Common myeloid progenitor, CD34-positive (primary cell): ENCODE results near the gene SPTSSB.

Source experiments
- CTCF ChIA-PET: fragments of 350-600 bp; sonication (Branson Sonifier 250); formaldehyde crosslinking; loops from one replicate; lab custom pipeline; 2021; ENCODE audit warnings: antibody characterized with exemption; lab: Charles Lee
- POLR2A ChIA-PET: fragments of 350-600 bp; sonication (Branson Sonifier 250); formaldehyde crosslinking; loops from one replicate; lab custom pipeline; 2021; ENCODE audit warnings: antibody characterized with exemption; lab: Charles Lee
- DNase-seq, 3 donors: peaks; one replicate each; pipeline versions ENCODE4 v3.0.0 to v3.0.0-alpha.2; 2013
- H3K27ac ChIP-seq, 2 experiments: 1 replicate in 1 of 2; 2 replicates in 1 of 2; pipeline ENCODE4 v1.7.0; 2013; ENCODE audit warnings: inconsistent platforms in 2 of 2, low read length in 2 of 2, mild to moderate bottlenecking in 2 of 2, low read depth in 1 of 2, moderate library complexity in 1 of 2; ENCODE audit not compliant: severe bottlenecking in 2 of 2, insufficient read depth in 1 of 2, poor library complexity in 1 of 2
- H3K27me3 ChIP-seq, 5 experiments: replicated peaks in 2 of 5; 1 replicate in 3 of 5; 2 replicates in 2 of 5; pipeline versions ENCODE4 v1.6.1 to v1.7.0; 2013; ENCODE audit warnings: low read length in 4 of 5, mild to moderate bottlenecking in 2 of 5, moderate library complexity in 2 of 5, inconsistent platforms in 1 of 5; ENCODE audit not compliant: insufficient read depth in 5 of 5, control insufficient read depth in 4 of 5
- H3K36me3 ChIP-seq, 4 experiments: 1 replicate in 2 of 4; 2 replicates in 2 of 4; pipeline versions ENCODE4 v1.6.1 to v1.7.0; 2013; ENCODE audit warnings: low read length in 3 of 4, control low read depth in 1 of 4, mild to moderate bottlenecking in 1 of 4; ENCODE audit not compliant: control insufficient read depth in 4 of 4, insufficient read depth in 4 of 4
- H3K4me1 ChIP-seq, 4 experiments: 1 replicate in 3 of 4; 2 replicates in 1 of 4; pipeline versions ENCODE4 v1.6.1 to v1.7.1; 2013; ENCODE audit warnings: low read length in 3 of 4, mild to moderate bottlenecking in 3 of 4, control low read depth in 1 of 4, inconsistent platforms in 1 of 4, moderate library complexity in 1 of 4; ENCODE audit not compliant: control insufficient read depth in 4 of 4, insufficient read depth in 4 of 4; ENCODE audit errors: control extremely low read depth in 1 of 4
- H3K4me3 ChIP-seq, 7 experiments: 1 replicate in 4 of 7; 2 replicates in 3 of 7; pipeline versions ENCODE4 v1.5.1 to v1.7.0; 2013; ENCODE audit warnings: mild to moderate bottlenecking in 7 of 7, low read length in 6 of 7, moderate library complexity in 6 of 7, inconsistent platforms in 2 of 7, low read depth in 2 of 7, control low read depth in 1 of 7; ENCODE audit not compliant: insufficient read depth in 4 of 7, control insufficient read depth in 1 of 7; ENCODE audit errors: extremely low read depth in 1 of 7
- H3K9me3 ChIP-seq, 5 experiments: 1 replicate in 4 of 5; 2 replicates in 1 of 5; pipeline versions ENCODE4 v1.6.1 to v1.7.1; 2013; ENCODE audit warnings: low read length in 4 of 5, mild to moderate bottlenecking in 2 of 5, inconsistent platforms in 1 of 5, low read depth in 1 of 5, moderate library complexity in 1 of 5; ENCODE audit not compliant: control insufficient read depth in 4 of 5, insufficient read depth in 2 of 5; ENCODE audit errors: control extremely low read depth in 1 of 5
- WGBS: methylation state at CpG from one replicate; pipeline ENCODE4 v1.1.5; 2013; ENCODE audit not compliant: insufficient coverage; 5-methylcytosine and 5-hydroxymethylcytosine counted together

SPTSSB gene

DNA sequence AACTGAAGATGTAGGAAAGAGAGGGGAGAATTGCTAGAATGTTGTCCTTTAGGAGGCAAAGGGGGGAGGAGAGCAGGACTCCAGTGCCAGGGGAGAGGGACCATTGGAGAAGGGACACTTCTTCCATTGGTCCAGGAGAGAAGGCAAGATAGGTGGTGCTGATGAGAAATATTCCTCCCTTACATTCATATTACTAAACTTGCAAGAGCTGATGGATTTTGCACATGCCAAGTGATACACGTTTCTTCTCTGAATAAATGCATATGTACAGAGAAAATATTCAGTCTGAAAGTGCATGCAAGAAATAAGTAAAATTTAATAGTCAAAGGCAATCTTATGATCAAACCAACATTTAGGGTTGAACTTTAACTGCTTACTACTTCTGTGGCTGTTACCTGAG, 21.5 kb upstream of the SPTSSB start:
- CTCF ChIA-PET, result interaction anchor here (1.3 to 2.8 kb wide), 2 partner anchors 16 to 22 kb away, joined by 3 to 12 read pairs; partner anchors contain the start of gene SPTSSB
- DNase-seq, result no peak
- H3K27me3 ChIP-seq, result no peaks in the 10 kb centered on the region
- H3K9me3 ChIP-seq, result peaks cover 0 to 6% (median 0%) of the 10 kb centered on the region in 5 experiments
- POLR2A ChIA-PET, result no interaction called here
- no peak overlapping the region for H3K27ac ChIP-seq
- H3K4me1 ChIP-seq, result peaks cover 0 to 15% (median 0%) of the 10 kb centered on the region in 4 experiments
- no CpG with 5 or more reads among the region's 1 CpG for WGBS
- no peak overlapping the region for H3K4me3 ChIP-seq
- no peaks in the 10 kb centered on the region for H3K36me3 ChIP-seq

- DNase-seq, result no peak
Observed at GRCh38 chr3:161390200-161390599, 18.9 kb upstream of the SPTSSB start.

GRCh38 chr3:161389445-161390035, 18.2 kb upstream of the SPTSSB start:
- whole genome bisulfite sequencing, result 100% methylated on average over 1 of the region's 3 CpGs
- peaks cover 0 to 6% (median 0%) of the 10 kb centered on the region in 5 experiments for H3K9me3 ChIP-seq
- peaks cover 0 to 13% (median 0%) of the 10 kb centered on the region in 4 experiments for H3K4me1 ChIP-seq
- no peak for DNase-seq
- H3K4me3 ChIP-seq, result no peak overlapping the region
- ChIA-PET POLR2A (no interaction called here), CTCF (no interaction called here)
- no peak overlapping the region for H3K27ac ChIP-seq
- H3K27me3 ChIP-seq, result no peaks in the 10 kb centered on the region
- no peaks in the 10 kb centered on the region for H3K36me3 ChIP-seq

More at GRCh38 chr3:161390200-161390599, 18.9 kb upstream of the SPTSSB start:
- peaks cover 0 to 6% (median 0%) of the 10 kb centered on the region in 5 experiments for H3K9me3 ChIP-seq
- POLR2A ChIA-PET, result no interaction called here
- H3K4me1 ChIP-seq, result peaks cover 0 to 14% (median 0%) of the 10 kb centered on the region in 4 experiments
- H3K27ac ChIP-seq, result no peak overlapping the region
- no peak overlapping the region for H3K4me3 ChIP-seq
- WGBS, result no CpG with 5 or more reads among the region's 2 CpGs
- no peaks in the 10 kb centered on the region for H3K36me3 ChIP-seq
- CTCF ChIA-PET, result interaction anchor here (1.3 kb wide), 1 partner anchor 84 kb away, joined by 3 read pairs; no protein-coding TSS in a partner anchor
- no peaks in the 10 kb centered on the region for H3K27me3 ChIP-seq

DNA sequence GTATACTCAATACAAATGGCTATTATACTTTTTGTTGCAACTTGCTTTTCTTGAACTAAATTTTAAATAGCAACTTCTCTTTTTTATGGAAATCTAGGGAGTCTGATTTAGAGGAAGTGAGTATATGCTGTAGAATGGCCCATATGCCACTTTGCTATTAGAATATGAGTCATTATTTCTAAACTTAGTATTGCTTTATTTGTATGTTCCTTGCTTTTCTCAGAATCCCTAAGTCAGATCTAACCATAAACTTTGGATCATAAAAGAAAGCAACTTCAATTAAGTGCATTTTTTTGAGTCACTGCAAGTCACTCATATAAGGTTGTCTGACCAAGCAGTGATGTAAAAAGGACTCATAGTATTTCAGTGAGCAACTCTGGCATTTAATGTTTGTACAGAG, 17.5 kb upstream of the SPTSSB start:
- H3K4me1 ChIP-seq, result peaks cover 0 to 6% (median 0%) of the 10 kb centered on the region in 4 experiments
- CTCF ChIA-PET, result no interaction called here
- no peak overlapping the region for H3K4me3 ChIP-seq
- POLR2A ChIA-PET, result no interaction called here
- peaks cover 0 to 2% (median 0%) of the 10 kb centered on the region in 5 experiments for H3K27me3 ChIP-seq
- H3K9me3 ChIP-seq, result peaks cover 0 to 6% (median 0%) of the 10 kb centered on the region in 5 experiments
- peak in 2 of 3 donors; percentile 50 for DNase-seq
- H3K27ac ChIP-seq, result no peak overlapping the region
- H3K36me3 ChIP-seq, result no peaks in the 10 kb centered on the region

- H3K9me3 ChIP-seq, result peaks cover 0 to 6% (median 0%) of the 10 kb centered on the region in 5 experiments
- no peak for DNase-seq
- peaks cover 0 to 3% (median 0%) of the 10 kb centered on the region in 5 experiments for H3K27me3 ChIP-seq
- H3K4me3 ChIP-seq, result no peak overlapping the region
- H3K36me3 ChIP-seq, result no peaks in the 10 kb centered on the region
- WGBS, result no CpG with 5 or more reads among the region's 4 CpGs
- ChIA-PET POLR2A (no interaction called here), CTCF (interaction anchor here (0.9 kb wide), 1 partner anchor 112 kb away, joined by 3 read pairs; no protein-coding TSS in a partner anchor)
- no peak overlapping the region for H3K27ac ChIP-seq
- H3K4me1 ChIP-seq, result peaks cover 0 to 2% (median 0%) of the 10 kb centered on the region in 4 experiments
Observed at GRCh38 chr3:161386991-161387770, 15.9 kb upstream of the SPTSSB start.

GRCh38 chr3:161372321-161373260, 1.3 kb upstream of the SPTSSB start:
- Histone ChIP-seq H3K4me1 (peaks cover 0 to 21% (median 18%) of the 10 kb centered on the region in 4 experiments), H3K27ac (no peak overlapping the region), H3K27me3 (peaks cover 11 to 63% (median 32%) of the 10 kb centered on the region in 5 experiments), H3K4me3 (peak overlapping the region; percentile 32 to 70 (median 63)), H3K36me3 (no peaks in the 10 kb centered on the region), H3K9me3 (no peaks in the 10 kb centered on the region)
- WGBS, result 2% methylated on average over 54 of the region's 55 CpGs
- peak in 2 of 3 donors; percentile 31 to 55 for DNase-seq
- CTCF ChIA-PET, result interaction anchor here (1.0 to 1.5 kb wide), 3 partner anchors 11 to 48 kb away, joined by 3 to 4 read pairs (median 3); no protein-coding TSS in a partner anchor
- POLR2A ChIA-PET, result no interaction called here
